AG08395 (cell line): ENCODE measurements around the gene CPOX.

Source experiments
- DNase-seq: peaks from one replicate; pipeline ENCODE4 v3.0.0; 2012; ENCODE audit warnings: mixed read lengths, low spot score

CPOX gene

DNA sequence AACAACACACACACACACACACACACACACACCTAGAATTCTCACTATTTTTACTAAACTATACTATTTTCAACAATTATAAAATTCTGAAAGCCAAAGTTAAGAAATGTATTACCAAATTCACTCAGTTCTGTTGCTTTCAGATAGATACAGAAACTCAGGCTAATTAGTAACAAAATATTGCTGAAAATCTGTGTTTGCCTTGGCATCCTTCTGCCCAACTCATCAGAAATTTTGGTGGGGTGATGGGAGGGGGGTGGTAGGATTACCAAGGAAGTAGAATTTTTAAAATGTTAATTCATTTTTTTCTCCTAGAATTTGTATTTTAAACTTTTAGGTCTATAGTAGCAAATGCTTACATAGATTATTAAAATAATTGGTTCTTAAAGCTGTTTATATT, 2.7 kb upstream of the CPOX start:
- DNase-seq = no peak

DNA sequence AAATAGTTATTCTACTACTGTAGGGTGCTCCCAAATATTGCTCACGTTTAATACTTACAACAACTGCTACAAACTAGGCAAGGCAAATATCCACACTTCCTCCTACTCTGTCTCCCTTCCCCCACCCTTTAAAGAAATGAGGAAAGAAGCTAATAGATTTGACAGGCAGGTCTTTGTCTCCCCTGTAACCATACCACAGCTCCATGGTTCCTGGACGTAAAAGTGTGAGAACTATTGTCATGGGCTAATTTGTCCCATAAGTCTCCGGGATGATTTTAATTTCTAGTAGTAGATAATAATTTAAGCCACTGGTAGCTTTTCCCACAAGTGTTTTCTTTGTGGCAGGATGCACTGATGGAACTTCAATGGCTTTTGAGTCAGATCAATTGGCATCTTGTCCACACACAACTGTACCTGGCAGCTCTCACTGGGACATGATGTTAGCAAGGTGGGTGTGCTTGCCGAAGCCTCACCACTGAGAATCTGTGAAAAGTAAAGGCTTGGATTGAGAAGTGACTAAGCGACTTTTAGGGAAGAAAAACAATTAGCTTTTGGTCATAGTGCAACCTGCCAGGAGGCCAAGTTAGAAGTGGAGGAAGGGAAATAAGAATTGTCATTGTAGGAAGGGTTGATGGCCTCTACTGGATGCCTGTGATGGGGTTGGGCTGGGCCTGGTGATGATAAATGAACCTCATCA, 1.4 kb upstream of the CPOX start:
- DNase-seq = no peak

DNA sequence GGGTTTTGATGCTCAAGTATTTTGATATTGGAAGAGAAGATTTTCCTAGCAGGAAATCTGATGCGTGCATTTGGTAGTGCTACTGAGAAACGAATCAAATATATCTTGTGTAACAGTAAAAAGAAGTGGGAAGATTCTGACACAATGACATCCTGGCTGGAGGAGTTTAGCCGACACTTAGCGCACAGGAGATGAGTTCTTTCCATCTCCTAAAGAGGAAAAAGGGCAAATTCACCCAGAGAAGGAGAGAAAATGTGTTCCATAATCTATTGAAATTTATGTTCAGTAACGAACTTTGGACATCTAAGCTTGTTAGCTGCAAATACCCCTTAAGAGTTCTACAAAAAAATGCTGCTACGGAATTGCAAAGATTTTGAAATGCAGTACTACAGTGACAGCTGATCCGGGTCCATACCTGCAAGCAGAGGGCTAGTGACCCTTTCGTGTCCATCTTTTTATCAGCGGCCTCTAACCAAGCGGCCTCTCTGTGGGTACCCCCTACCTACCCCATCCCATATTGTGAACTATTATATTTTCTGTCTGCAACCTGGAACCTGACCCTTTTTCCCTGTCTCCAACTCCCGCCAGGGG, 971 bp downstream of the CPOX start:
- DNase-seq = no peak

DNA sequence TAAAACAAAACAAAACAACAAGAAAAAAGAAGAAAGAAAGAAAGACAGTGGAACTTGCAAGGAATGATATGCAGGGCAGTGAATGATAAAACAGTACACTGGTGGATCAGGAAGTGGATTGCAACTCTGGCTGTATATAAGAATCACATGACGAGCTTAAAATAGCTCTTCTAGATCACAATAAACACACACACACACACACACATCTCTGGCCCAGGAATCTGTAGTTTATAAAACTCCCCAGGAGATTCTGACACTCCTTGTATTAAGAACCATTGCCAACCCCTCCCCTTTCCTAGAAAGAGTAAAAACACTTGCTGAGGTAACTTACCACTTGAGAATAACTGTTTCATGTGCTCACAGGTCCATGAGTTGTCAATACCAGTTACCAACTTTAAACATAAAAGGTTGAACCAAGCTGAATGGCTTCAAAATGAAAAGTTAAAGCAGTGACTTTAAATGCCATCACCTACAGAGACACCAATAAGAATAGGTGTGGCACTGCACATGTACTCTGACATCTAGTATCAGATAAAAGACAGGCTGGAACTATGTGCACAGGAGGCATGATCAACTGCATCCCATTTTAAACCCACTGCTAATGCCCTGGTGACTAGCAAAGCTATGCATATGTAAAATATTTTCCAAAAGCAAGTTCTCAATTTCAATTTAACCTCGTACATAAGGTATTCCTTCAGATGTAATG, 3.9 kb downstream of the CPOX start:
- no peak for DNase-seq

DNA sequence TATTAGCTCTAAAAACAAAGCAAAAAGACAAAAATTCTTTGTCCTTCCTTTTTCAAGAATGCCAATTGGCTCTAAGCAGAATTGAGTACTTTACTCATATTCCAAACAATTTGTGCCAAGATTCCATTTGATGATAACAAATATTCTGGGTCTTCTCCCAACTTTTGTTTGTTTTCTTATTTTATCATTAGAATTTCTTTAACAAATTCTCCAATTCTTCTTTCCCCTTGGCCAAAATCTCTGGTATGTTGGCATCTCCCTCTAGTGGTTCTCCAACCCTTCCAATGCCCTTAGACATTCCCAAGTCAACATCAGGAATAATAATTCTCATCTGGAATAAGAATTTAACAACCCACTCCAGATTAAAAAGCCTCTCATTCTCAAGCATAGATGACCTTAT, 5.3 kb downstream of the CPOX start:
- DNase-seq = peak; percentile 32

DNA sequence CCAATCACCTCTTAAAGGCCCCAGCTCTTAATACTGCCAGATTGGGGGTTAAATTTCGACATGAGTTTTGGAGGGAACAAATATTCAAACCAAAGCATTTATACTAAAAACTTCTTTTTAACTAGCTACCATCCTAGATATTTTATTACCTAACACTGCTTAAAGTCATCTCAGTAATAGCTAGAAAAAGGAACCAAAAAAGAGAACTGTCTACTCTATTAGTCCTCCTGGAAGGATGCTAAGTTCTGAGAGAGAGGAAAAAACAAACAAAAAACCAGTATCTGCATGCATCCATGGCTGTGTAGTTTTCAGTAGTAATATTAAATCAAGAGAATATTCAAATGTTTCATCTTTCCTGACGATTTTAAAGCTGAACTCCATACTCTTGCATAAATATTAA, 5.8 kb downstream of the CPOX start:
- DNase-seq = no peak

DNA sequence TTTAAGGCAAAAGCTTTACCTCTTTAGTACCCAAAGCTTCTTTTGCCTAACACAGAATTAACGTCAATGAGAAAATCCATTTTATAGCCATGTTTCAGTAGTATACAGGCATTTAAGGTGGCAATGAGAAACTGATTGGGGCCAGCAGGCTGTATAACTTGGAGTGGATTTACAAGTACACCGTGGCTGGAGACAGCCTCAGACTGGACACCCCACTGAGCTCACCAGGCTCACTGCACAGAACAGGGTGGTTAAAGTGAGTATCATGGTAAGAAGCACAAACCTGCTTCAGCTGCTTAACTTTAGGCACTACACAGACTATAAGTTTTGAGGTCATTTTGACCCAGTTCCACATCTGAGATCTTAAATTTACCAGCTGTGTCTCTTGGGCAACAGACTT, 8.9 kb downstream of the CPOX start:
- no peak for DNase-seq

DNA sequence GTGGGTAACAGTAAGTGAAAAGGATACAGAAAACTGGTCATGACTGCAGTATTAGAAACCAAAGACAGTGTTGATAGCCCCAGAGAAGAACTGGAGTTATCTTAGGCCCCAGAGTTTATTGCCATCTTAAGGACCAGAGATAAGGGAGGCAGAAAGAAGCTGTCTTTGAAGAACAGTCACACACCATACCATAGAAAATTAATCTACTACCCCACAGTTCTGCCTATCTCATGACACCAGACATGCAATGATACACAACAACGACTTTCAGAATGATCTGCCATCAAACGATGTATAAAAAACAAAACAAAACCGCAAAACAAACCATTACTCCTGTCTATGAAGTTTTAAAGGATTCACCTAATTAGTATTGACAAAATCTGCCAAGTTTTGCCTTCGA, 9.6 kb downstream of the CPOX start:
- no peak for DNase-seq

DNA sequence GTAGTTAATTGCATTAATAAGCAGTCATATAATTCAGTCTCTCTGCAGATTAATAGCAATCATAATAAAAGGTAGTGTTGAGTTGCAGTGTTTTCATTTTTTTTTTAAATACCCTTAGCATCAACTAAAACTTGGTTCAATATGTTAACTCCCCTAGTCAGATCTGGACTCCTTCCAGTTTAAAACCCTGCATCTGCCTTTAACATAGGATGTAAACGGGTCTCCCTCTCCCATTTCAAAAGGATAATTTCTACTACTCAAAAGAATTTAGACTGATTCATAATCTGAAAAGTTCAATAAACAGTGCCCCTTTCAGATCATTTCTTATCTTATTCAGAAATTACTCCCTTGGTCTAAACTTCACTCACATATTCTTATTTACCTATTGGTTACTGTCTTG, 11.4 kb downstream of the CPOX start:
- no peak for DNase-seq

DNA sequence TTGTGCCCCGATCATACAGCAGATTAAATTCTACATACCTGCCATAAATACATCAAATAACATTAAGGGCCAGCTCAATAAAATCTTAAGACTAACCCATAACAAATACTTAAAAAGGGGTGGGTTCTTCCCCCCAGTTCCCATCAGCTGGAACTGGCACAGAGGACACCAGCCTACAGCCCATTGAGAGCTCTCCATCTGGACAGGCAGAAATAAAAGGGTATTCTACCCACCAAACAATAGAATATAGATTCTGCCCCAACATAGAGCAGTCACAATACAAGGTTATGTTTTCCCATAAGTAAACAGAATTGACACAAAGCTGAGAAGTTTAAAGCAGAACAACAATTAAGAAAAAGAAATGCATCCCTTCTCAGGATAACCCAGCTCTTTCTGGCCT, 11.9 kb downstream of the CPOX start:
- no peak for DNase-seq

DNA sequence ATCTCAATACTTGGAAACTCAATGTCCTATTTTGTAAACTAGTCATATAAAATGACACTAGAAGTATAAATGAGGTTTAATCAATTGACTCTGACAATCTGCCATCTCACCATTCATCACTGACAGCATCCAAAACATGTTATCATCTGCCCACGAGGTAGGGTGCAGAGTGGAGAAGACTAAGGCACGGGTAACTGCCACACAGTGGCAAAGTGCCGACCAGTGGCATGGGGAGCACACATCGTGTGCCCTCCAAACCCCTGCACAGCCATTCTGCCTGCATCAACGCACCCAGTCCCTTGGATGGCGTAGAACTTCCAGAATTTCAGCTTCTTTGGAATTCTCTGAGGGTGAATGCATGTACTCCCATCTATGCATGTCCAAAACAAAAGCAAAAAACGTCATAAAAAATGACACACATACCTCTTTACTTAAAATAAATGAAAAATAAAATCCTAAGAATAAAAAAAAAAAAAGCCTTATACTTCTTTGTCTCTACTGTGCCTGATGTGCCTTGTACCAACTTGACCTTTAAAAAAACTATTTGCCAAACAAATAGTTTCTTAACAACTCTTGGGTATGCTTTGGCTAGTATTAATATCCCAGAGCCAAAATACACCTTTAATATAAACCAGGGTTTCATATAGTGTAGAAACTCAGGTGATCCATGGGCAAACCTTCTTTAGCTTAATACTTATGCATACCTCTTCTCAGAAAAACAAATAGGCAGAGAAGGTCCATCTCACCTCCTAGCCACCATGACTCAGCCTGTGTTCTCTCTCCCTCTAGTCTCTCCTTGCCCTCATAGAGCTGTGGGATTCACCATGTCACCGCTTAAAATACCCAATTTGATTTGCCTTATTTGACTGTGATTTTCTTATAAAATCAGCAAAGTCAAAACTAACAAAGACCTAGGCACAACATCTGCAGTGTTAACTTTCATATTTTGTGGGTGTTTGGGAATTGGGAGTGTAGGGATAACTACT, 12.7 kb downstream of the CPOX start:
- no peak for DNase-seq

DNA sequence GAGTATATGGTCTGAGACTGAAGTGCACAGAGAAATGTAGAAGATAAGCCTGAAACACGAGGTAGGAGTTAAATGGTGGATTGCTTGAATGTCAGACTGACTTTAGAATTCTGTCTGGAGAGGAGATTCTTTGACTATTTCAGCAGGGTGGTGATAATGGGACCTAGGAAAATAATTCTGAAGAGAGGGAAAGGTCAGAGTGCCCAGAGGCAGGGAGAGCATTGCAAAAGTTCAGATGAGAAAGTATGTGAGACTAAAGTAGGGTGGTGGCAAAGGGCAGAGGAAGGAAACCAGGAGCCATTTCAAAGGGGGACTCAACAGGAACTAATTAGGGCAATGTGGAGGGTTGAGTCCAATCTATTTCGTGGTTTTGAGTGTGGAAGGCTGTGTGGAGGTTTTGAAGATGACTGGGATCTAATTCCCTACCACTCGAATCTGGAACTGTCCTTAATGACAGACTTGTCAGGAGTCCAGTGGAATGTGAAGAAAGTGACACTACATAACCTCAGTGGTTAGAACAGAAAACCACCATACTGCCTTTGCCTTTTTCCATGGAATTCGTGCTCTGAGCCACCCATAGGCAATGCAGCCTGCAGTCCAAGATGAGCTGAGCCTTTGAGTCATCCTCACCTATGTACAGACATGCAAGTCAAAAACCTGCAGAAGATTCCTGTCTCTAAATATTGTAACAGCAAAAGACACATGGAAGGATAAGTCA, 16.1 kb downstream of the CPOX start:
- DNase-seq = peak; percentile 79

DNA sequence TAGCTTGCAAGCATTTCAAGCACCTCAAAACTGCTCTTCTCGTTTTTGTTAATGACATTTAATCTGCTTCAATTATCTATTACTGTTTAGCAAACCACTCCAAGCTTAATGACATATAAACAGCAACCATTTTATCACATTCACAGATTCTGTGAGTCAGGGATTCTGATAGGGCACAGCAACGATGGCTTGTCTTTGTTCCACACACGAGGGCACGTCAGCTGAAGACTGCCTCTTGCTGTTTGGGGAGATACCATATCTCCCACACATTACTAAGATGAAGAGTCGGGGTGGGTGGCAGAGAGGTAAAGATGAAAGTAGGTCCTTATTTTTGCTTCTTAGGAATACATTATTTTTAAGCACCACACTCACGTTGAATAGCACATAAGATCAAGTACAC, 19.3 kb downstream of the CPOX start:
- DNase-seq = no peak

DNA sequence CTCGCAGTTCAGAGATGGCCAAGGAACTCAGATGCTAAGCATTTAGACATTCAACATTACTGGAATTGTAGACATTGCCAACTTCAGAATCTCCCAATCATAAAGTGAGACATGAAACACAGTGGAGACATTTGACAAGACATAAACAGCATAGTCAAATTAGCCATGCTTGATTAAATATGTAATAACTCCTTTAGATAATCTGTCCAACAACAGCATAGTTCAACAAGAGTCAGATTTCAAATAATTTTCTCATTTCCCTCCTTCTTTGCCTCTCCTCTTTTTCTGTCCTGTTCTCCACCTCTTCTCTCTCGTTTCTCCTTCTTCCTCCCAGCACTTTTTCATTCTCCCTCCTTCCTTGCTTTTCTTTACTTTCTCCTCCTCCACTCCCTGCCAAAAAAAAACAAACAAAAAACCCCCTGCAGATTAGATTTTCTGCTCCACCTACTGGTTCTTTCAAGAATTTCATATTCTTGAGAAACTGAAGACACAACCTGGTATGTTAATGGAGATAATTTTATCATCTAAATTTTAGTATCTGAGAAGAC, 20.2 kb downstream of the CPOX start:
- peak; percentile 28 for DNase-seq

DNA sequence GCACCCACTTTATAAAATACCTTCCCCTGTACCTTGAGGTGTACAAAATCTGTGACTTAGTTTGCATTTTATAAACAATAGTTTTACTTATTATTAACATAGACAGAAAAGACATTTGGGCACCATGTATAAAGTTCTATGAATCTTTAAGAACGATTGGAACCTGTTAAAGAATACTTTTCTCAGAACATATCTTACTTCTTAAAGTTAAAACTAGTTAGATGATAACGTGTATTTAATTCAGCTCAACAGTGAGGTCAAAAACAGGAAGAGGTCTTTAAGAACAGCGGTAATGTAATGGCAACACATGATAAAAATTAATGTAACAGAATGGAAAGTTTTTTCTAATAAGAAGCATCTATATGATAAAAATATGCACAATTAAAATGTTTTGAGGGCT, 25.0 kb downstream of the CPOX start:
- no peak for DNase-seq

DNA sequence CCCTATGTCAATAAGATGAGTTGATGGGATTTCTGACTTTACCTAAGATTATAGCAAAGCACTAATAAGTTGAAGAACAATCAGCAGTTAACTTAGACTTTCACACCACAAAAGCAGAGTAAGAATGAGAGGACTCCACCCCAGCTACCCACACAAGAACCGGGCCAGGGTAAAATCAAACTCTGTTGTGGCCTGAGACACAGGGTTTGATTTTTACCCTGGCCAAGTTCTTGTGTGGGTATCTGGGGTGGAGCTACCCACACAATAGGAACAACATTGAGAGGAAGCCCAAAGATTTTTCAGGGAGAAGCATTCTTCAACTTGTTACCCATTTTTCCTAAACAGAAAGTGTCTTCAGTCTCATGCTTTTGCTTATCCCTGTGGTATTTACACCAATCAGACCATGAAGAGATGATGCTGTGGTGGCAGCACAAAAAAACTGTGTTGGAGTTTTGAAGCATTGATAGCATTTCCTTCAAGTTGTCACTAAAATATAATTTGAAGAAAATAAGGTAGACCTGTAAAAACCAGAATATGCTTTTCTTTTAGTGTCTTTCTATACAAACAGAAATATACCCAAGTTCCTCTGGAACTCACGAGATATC, 25.6 kb downstream of the CPOX start:
- DNase-seq = no peak

DNA sequence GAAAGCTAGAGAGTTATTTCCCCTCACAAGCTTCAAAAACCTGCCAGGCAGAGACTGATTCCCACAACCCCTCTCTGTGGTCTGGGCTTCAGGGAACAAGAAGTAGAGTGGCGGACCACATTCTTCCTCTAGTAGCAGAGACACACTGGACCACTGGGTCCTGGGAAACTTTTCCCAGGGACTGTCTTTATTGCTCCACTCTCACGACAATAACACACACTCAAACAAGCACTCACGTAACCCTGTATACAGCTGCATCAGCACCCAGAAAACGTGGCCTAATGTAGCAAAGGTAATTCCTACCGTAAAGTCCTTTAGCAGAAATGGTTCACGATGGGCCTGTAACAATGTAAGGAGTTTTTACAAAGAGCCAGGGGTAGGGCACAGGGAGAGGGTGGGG, 27.6 kb downstream of the CPOX start:
- DNase-seq = no peak

DNA sequence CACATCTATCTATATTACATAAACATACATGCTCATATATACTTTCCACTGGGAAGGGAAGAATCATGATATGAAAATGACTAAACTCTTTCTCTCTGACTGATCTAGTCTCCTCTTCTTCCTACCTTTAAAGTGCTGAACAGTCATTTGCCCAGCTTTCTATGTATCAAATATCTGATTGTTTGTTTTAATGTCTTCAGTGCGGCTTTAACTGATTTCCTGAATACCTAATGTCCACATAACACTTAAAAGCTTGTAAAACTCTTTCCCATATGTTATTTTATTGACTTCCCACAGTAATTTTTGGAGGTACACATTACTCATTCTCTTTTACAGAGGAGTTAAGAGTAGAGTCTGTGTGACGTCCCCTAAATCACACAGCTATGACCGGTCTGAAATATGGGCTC, 28.2 kb downstream of the CPOX start:
- DNase-seq = no peak

DNA sequence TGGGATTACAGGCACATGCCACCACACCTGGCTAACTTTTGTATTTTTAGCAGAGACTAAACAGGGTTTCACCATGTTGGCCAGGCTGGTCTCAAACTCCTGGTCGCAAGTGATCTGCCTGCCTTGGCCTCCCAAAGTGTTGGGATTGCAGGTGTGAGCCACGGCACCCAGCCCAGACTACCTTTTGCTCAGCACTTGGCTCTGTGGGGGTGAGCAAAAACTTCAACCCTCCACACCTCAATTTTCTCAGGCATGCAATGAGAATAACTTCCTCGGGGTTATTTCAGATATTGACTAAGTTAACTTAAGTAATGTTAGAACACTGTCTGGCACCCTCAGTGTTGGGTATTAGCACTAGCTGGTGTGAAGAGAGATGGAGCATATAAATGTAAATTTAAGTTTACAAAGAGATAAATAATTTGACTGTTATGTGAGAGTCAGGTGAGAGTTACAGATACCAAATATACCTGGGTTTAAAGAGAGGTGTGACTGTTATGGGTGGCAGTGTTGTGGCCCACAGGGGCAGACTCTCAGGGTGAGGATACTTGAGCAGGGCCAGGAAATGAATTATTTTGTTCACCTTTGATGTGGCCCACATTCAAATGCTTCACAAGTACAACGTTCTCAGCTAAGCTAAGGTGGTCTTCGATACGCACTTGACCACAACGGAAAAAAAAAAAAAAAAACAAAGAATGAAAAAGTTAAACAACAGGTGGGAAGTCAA, 29.0 kb downstream of the CPOX start:
- no peak for DNase-seq

DNA sequence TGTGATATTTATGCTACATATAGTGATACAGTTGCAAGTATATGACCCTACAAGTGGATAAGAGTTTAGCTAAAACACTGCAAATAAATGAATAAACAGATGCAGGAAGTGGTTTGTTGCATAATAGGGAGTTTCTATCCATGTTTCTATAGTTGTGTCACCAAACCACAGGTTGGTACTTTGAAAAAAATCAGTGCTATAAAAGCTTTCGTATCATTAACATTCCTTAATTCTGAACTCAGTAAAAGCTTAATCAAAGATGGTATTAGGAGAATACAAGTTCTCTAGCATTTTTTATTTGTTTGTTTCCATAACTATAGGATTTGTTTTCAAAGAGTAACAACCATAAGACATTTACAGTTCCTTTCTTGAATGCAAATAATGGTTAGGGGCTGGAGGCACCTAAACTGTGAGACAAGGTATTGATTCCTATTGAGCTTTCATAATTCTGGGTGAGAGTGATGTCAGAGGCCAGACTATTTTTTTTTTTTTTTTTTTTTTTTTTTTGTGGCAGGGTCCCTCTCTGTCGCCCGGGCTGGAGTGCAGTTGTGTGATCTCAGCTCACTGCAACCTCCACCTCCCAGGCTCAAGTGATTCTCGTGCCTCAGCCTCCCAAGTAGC, 29.6 kb downstream of the CPOX start:
- DNase-seq = peak; percentile 70
